Heart left ventricle (tissue), 16 donors: ENCODE measurements around the gene KCNMA1. TPM values are rescaled to one million over a fixed set of nuclear protein-coding genes. Genes with fewer than 3 reads are reported as not detected.
A peak's percentile ranks its signal among the peaks of the same experiment; 100 is the strongest.

Source experiments
- ATAC-seq, 4 donors: fragments of 200-7000 bp; cut with Tn5 transposase; one replicate each; pipeline ENCODE4 v1.9.1; 2020 to 2022; ENCODE audit warnings: moderate library complexity in 4 of 4, mild to moderate bottlenecking in 3 of 4, moderate number of reproducible peaks in 1 of 4
- DNase-seq, 5 donors: peaks; one replicate each; pipeline ENCODE4 v3.0.0-alpha.2; 2020
- H3K27ac ChIP-seq, 12 donors: fragments of 200-600 bp; sonication (generic) in 4 of 12; one replicate each; pipeline versions ENCODE4 v1.5.0 to v1.8.0; 2016 to 2022; ENCODE audit warnings: mild to moderate bottlenecking in 2 of 12
- H3K27me3 ChIP-seq, 9 donors: fragments of 200-600 bp; sonication (generic) in 2 of 9; one replicate each; pipeline versions ENCODE4 v1.5.1 to v1.8.0; 2016 to 2022; ENCODE audit warnings: mild to moderate bottlenecking in 3 of 9
- H3K36me3 ChIP-seq, 9 donors: fragments of 200-600 bp; sonication (generic) in 2 of 9; one replicate each; pipeline versions ENCODE4 v1.5.0 to v1.8.0; 2018 to 2022; ENCODE audit warnings: mild to moderate bottlenecking in 2 of 9
- H3K4me1 ChIP-seq, 12 donors: fragments of 200-600 bp; sonication (generic) in 4 of 12; one replicate each; pipeline versions ENCODE4 v1.5.0 to v1.8.0; 2016 to 2022; ENCODE audit warnings: mild to moderate bottlenecking in 3 of 12
- H3K4me3 ChIP-seq, 12 donors: fragments of 200-600 bp; sonication (generic) in 4 of 12; one replicate each; pipeline versions ENCODE4 v1.5.0 to v1.8.0; 2017 to 2022; ENCODE audit warnings: mild to moderate bottlenecking in 9 of 12, moderate library complexity in 4 of 12
- H3K9me3 ChIP-seq, 12 donors: fragments of 200-600 bp; sonication (generic) in 4 of 12; one replicate each; pipeline versions ENCODE4 v1.5.0 to v1.8.0; 2016 to 2022; ENCODE audit warnings: mild to moderate bottlenecking in 1 of 12
- POLR2A ChIP-seq, 2 donors: fragments of 450-650 bp; IDR thresholded peaks; one replicate each; pipeline ENCODE4 v1.6.1; 2017; ENCODE audit warnings: antibody characterized with exemption in 2 of 2, mild to moderate bottlenecking in 2 of 2, moderate library complexity in 2 of 2
- WGBS, 4 donors: extraction: QIAGEN DNeasy Blood & Tissue Kit in 2 of 4; methylation state at CpG; one replicate each; pipeline versions ENCODE4 v1.1.5 to v1.1.7; 2013 to 2018; 5-methylcytosine and 5-hydroxymethylcytosine counted together
- intact Hi-C, 10 donors: fragments of 100-400 bp; cut with DNase I; formaldehyde crosslinking; loops; one replicate each; pipeline versions ENCODE4 v1.11.1 to v1.14.2; 2022
- polyA plus RNA-seq, 2 donors: library from polyadenylated mRNA; stranded (reverse); fragments of 200-250 nt; gene quantifications; one replicate each; pipeline ENCODE4 v1.2.3, GENCODE V29; 2013
- total RNA-seq, 9 donors: library from RNA; depleted of rRNA in 2 of 9; stranded (reverse); fragments of >200 nt in 2 of 9; fragmentation: NEBNext Ultra II Directional in 3 of 9; extraction: Animal tissue kit (Norgen Biotek cat#: 25700) in 3 of 9; gene quantifications; one replicate each; pipeline versions ENCODE4 v1.1.0 to v1.2.4, GENCODE V29; 2016 to 2023
- TF ChIP-seq, protein P1 (sequence below), 12 donors: fragments of 200-600 bp; sonication (generic) in 4 of 12; IDR thresholded peaks; one replicate each; pipeline versions ENCODE4 v1.5.0 to v1.8.0; 2018 to 2022; ENCODE audit warnings: antibody characterized with exemption in 12 of 12, mild to moderate bottlenecking in 5 of 12
- donor health status: ischemic (EF 13 %, LVEDD 7.1; RV severe dilation, severe dysfunction).
- donor health status: healthy with polysubstance abuse.
- donor health status: DM: no; HTN: yes; CAD: no.
- donor health status: DM: no; HTN: no; CAD: no.
- donor health status: ischemic (EF 25% LVEDD 6.9; RV normal size, moderate dysfunction).
- donor health status: ischemic (EF 25% LVEDD 5.7; RV mildly dilated, moderate dysfunction).
- donor health status: healthy.
- donor health status: DM: yes; HTN: yes; CAD: no.
- donor health status: ischemic (EF 35%, LVEDD 5.7; RV mildly dilated, moderate dysfunction).
- donor health status: nonischemic (EF 11% LVEDD 7.7; RV severe dilation, severe dysfunction).
- donor health status: DM: yes; HTN: yes; CAD: no.
- donor health status: PGD.
- donor health status: ischemic (EF 29% LVEDD 5.4; RV normal size, mild dysfunction).
- donor health status: nonischemic (EF 23%, LVEDD 6.1; RV moderate dilation, normal function).

The KCNMA1 gene
- total and polyA plus RNA-seq, 11 donors, result 0.39 to 8.7 (median 1.7) TPM

DNA sequence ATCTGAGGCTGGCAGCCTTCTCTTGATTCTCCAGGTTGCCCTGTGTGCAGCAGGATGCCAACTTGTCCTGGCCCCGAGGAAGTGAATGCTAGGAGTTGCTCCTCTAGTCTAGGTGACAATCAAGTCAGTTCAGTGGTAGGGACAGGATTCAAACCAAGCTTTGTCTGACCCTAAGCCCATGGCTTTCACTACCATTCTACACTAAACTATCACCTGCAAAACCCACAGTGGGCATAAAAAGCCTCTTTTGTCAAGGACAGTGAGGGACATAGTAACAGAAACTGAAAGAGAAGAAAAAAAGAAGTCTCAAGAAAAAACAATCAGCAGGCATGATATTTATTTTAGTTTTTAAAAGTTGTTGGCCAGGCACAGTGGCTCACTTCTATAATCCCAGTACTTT, 33.5 kb downstream of the KCNMA1 start:
- no peak overlapping the region for H3K4me3 ChIP-seq
- intact Hi-C loops, result no loop called here
- peak overlapping the region in 2 of 12 donors; percentile 51 to 58 for H3K27ac ChIP-seq
- H3K9me3 ChIP-seq, result no peaks in the 10 kb centered on the region
- TF ChIP-seq, protein P1, sequence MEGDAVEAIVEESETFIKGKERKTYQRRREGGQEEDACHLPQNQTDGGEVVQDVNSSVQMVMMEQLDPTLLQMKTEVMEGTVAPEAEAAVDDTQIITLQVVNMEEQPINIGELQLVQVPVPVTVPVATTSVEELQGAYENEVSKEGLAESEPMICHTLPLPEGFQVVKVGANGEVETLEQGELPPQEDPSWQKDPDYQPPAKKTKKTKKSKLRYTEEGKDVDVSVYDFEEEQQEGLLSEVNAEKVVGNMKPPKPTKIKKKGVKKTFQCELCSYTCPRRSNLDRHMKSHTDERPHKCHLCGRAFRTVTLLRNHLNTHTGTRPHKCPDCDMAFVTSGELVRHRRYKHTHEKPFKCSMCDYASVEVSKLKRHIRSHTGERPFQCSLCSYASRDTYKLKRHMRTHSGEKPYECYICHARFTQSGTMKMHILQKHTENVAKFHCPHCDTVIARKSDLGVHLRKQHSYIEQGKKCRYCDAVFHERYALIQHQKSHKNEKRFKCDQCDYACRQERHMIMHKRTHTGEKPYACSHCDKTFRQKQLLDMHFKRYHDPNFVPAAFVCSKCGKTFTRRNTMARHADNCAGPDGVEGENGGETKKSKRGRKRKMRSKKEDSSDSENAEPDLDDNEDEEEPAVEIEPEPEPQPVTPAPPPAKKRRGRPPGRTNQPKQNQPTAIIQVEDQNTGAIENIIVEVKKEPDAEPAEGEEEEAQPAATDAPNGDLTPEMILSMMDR (IDR thresholded peaks at IDR 0.05), result no peak
- TF ChIP-seq POLR2A (IDR thresholded peaks at IDR 0.05), result no peak
- DNase-seq, result no peak
- peaks cover 0 to 13% (median 0%) of the 10 kb centered on the region in 9 donors for H3K27me3 ChIP-seq
- H3K36me3 ChIP-seq, result no peaks in the 10 kb centered on the region
- WGBS, 4 donors, result 56 to 100% (median 76%) methylated on average over 1 of the region's 1 CpG
- no peak for ATAC-seq
- peaks cover 0 to 21% (median 0%) of the 10 kb centered on the region in 12 donors for H3K4me1 ChIP-seq

DNA sequence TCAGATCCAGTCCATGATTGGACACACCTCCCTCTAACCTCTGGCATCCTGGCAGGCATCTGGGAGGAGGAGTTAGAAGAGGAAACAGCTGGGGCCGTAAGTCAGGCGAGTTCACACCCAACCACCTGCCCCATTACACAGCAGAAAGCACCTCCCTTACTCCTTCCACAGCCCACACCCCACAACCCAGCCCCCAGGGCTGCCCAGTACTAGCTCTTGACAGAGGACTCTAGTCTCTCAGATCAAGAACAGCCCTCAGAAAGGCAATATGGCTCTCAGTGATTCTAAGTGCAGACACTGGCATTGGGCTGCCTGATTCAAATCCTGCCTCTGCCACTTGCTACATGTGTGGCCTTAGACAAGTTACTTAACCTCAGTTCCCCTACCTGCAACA, 34.1 kb downstream of the KCNMA1 start:
- peak in 2 of 4 donors; percentile 25 to 43 for ATAC-seq
- Histone ChIP-seq H3K9me3 (no peaks in the 10 kb centered on the region), H3K27me3 (peaks cover 0 to 13% (median 0%) of the 10 kb centered on the region in 9 donors), H3K4me1 (peaks cover 0 to 21% (median 0%) of the 10 kb centered on the region in 12 donors), H3K27ac (peak overlapping the region in 2 of 12 donors; percentile 51 to 58), H3K4me3 (no peak overlapping the region), H3K36me3 (no peaks in the 10 kb centered on the region)
- TF ChIP-seq POLR2A (IDR thresholded peaks at IDR 0.05), result no peak
- TF ChIP-seq, protein P1 (IDR thresholded peaks at IDR 0.05), result no peak
- DNase-seq, result no peak
- intact Hi-C loops, result no loop called here
- 20 to 23% (median 21%) methylated on average over 1 to 2 of the region's 2 CpGs; no CpG with 5 or more reads in 1 of the 4 donors for WGBS, 4 donors

- DNase-seq, result no peak
- peaks cover 0 to 21% (median 0%) of the 10 kb centered on the region in 12 donors for H3K4me1 ChIP-seq
- no peaks in the 10 kb centered on the region for H3K36me3 ChIP-seq
- TF ChIP-seq POLR2A (IDR thresholded peaks at IDR 0.05), result no peak
- TF ChIP-seq, protein P1 (IDR thresholded peaks at IDR 0.05), result no peak
- H3K9me3 ChIP-seq, result no peaks in the 10 kb centered on the region
- H3K27ac ChIP-seq, result peak overlapping the region in 2 of 12 donors; percentile 49 to 51
- ATAC-seq, result no peak
- H3K27me3 ChIP-seq, result peaks cover 0 to 13% (median 0%) of the 10 kb centered on the region in 9 donors
- intact Hi-C loops, result no loop called here
- H3K4me3 ChIP-seq, result no peak overlapping the region
- 22 to 26% (median 22%) methylated on average over 6 to 7 of the region's 7 CpGs for WGBS, 4 donors
Observed at GRCh38 chr10:77602913-77603533, 34.6 kb downstream of the KCNMA1 start.

- ATAC-seq, result no peak
- 62 to 69% (median 65%) methylated on average over 8 of the region's 8 CpGs for WGBS, 4 donors
- Histone ChIP-seq H3K9me3 (no peaks in the 10 kb centered on the region), H3K36me3 (no peaks in the 10 kb centered on the region), H3K4me3 (no peak overlapping the region), H3K27ac (peak overlapping the region in 2 of 12 donors; percentile 14 to 49), H3K27me3 (peaks cover 0 to 13% (median 0%) of the 10 kb centered on the region in 9 donors), H3K4me1 (peaks cover 0 to 21% (median 0%) of the 10 kb centered on the region in 12 donors)
- intact Hi-C loops, result no loop called here
- no peak for DNase-seq
- TF ChIP-seq POLR2A (IDR thresholded peaks at IDR 0.05), result no peak
- TF ChIP-seq, protein P1 (IDR thresholded peaks at IDR 0.05), result no peak
Observed at GRCh38 chr10:77602231-77602912, 35.2 kb downstream of the KCNMA1 start.
